Breast epithelium (tissue), 3 donors: ENCODE measurements around the gene HSD17B13.

Experiments
- POLR2A ChIP-seq: fragments of 450-650 bp; IDR thresholded peaks from one replicate; pipeline ENCODE4 v1.6.1; 2016; ENCODE audit warnings: antibody characterized with exemption, mild to moderate bottlenecking, moderate library complexity
- TF ChIP-seq, protein P1 (sequence below), 3 donors: fragments of 450-650 bp; IDR thresholded peaks; one replicate each; pipeline ENCODE4 v1.5.1; 2016 to 2017; ENCODE audit warnings: antibody characterized with exemption in 3 of 3, mild to moderate bottlenecking in 3 of 3, moderate library complexity in 3 of 3

DNA sequence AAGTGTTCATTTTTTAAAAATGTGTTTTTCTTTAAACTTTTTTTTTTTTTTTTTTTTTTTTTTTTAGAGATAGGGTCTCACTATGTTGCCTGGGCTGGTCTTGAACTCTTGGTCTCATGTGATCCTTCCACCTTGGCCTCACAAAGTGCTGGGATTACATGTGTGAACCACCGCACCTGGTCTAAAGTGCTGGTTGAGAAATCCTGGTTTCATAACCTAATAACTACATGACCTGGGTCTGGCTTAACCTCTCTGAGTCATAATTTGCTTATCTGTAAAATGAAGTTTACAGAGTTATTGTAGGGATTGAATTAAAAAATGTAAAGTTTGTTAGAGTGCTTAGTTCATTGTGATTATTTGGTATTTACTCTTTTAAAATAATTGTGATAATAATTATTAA, 5.2 kb downstream of the HSD17B13 start:
- TF ChIP-seq, protein P1, sequence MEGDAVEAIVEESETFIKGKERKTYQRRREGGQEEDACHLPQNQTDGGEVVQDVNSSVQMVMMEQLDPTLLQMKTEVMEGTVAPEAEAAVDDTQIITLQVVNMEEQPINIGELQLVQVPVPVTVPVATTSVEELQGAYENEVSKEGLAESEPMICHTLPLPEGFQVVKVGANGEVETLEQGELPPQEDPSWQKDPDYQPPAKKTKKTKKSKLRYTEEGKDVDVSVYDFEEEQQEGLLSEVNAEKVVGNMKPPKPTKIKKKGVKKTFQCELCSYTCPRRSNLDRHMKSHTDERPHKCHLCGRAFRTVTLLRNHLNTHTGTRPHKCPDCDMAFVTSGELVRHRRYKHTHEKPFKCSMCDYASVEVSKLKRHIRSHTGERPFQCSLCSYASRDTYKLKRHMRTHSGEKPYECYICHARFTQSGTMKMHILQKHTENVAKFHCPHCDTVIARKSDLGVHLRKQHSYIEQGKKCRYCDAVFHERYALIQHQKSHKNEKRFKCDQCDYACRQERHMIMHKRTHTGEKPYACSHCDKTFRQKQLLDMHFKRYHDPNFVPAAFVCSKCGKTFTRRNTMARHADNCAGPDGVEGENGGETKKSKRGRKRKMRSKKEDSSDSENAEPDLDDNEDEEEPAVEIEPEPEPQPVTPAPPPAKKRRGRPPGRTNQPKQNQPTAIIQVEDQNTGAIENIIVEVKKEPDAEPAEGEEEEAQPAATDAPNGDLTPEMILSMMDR (IDR thresholded peaks at IDR 0.05), result no peak
- TF ChIP-seq POLR2A, result no peak
